Subcutaneous adipose tissue (tissue), 4 donors: ENCODE data around the gene FBH1. TPM values are rescaled to one million over a fixed set of nuclear protein-coding genes. Genes with fewer than 3 reads are reported as not detected.

Source experiments
- CTCF ChIP-seq: fragments of 450-650 bp; IDR thresholded peaks from one replicate; pipeline ENCODE4 v1.5.1; 2016; ENCODE audit warnings: low read depth, mild to moderate bottlenecking, control low read depth, antibody characterized with exemption, moderate library complexity
- total RNA-seq, 4 donors: library from RNA; depleted of rRNA; stranded (reverse); fragments of >200 nt; gene quantifications; one replicate each; pipeline ENCODE4 v1.1.0, GENCODE V29; 2016

FBH1 gene
- total RNA-seq, 4 donors from 2014 or later: 68.2 to 113 (median 75.7) TPM

GRCh38 chr10:5945190-5945509, 55.1 kb downstream of the FBH1 start:
- no peak for TF ChIP-seq CTCF

- TF ChIP-seq CTCF: no peak
These were observed 55.7 kb downstream of the FBH1 start for GRCh38 chr10:5945561-5946418.

- no peak for TF ChIP-seq CTCF
These were observed 56.7 kb downstream of the FBH1 start for GRCh38 chr10:5946786-5947185.

GRCh38 chr10:5947471-5948207, 57.6 kb downstream of the FBH1 start:
- TF ChIP-seq CTCF: no peak

- TF ChIP-seq CTCF: no peak
These were observed 58.2 kb downstream of the FBH1 start for GRCh38 chr10:5948208-5948585.

- TF ChIP-seq CTCF: no peak
These were observed 59.1 kb downstream of the FBH1 start for GRCh38 chr10:5949009-5949759.
